ENCODE results near the gene ZDHHC9. TPM values are rescaled to one million over a fixed set of nuclear protein-coding genes. Genes with fewer than 3 reads are reported as not detected.

Gene ZDHHC9
- total RNA-seq, 4 donors from 2014 or later: 4.2 to 19.7 (median 13.1) TPM

GRCh38 chrX:129781680-129782495, 61.8 kb downstream of the ZDHHC9 start:
- H3K27me3 ChIP-seq: no peaks in the 10 kb centered on the region
- H3K27ac ChIP-seq (replicated peaks in 1 of 4): no peak overlapping the region
- no peak for TF ChIP-seq CTCF (IDR thresholded peaks at IDR 0.05)
- no peak for TF ChIP-seq POLR2AphosphoS5 (IDR thresholded peaks at IDR 0.05)
- no peak for TF ChIP-seq EP300 (IDR thresholded peaks at IDR 0.05)
- TF ChIP-seq POLR2A (IDR thresholded peaks at IDR 0.05; ENCODE audit: low read depth): no peak
- DNase-seq (ENCODE audit: extremely low spot score): no peak
- intact Hi-C loops (cut with DNase I): no loop called here
- 71% methylated on average over 8 of the region's 10 CpGs for WGBS
- no peaks in the 10 kb centered on the region for H3K36me3 ChIP-seq
- no peak overlapping the region for H3K4me3 ChIP-seq
- H3K9me3 ChIP-seq: no peaks in the 10 kb centered on the region
- no peaks in the 10 kb centered on the region for H3K4me1 ChIP-seq

- no peak for TF ChIP-seq POLR2AphosphoS5 (IDR thresholded peaks at IDR 0.05)
- TF ChIP-seq POLR2A (IDR thresholded peaks at IDR 0.05; ENCODE audit: low read depth): no peak
- no peak for TF ChIP-seq CTCF (IDR thresholded peaks at IDR 0.05)
- no peak for TF ChIP-seq EP300 (IDR thresholded peaks at IDR 0.05)
- intact Hi-C loops (cut with DNase I): no loop called here
- no peak overlapping the region for H3K27ac ChIP-seq (replicated peaks in 1 of 4)
- 49% methylated on average over 6 of the region's 8 CpGs for WGBS
- peak overlapping the region in 2 of 4 donors; percentile 18 to 37 for H3K4me3 ChIP-seq
- no peaks in the 10 kb centered on the region for H3K4me1 ChIP-seq
- no peak for DNase-seq (ENCODE audit: extremely low spot score)
- no peaks in the 10 kb centered on the region for H3K9me3 ChIP-seq
- no peaks in the 10 kb centered on the region for H3K36me3 ChIP-seq
- H3K27me3 ChIP-seq: no peaks in the 10 kb centered on the region
These were observed 62.5 kb downstream of the ZDHHC9 start for GRCh38 chrX:129781134-129781672.

GRCh38 chrX:129780441-129781105, 63.1 kb downstream of the ZDHHC9 start:
- Histone ChIP-seq H3K27ac (replicated peaks in 1 of 4) (no peak overlapping the region), H3K4me1 (no peaks in the 10 kb centered on the region), H3K9me3 (no peaks in the 10 kb centered on the region), H3K27me3 (no peaks in the 10 kb centered on the region), H3K4me3 (peak overlapping the region; percentile 12 to 37 (median 20)), H3K36me3 (no peaks in the 10 kb centered on the region)
- 78% methylated on average over 6 of the region's 6 CpGs for WGBS
- intact Hi-C loops (cut with DNase I): no loop called here
- no peak for DNase-seq (ENCODE audit: extremely low spot score)
- TF ChIP-seq CTCF (IDR thresholded peaks at IDR 0.05): no peak
- no peak for TF ChIP-seq EP300 (IDR thresholded peaks at IDR 0.05)
- TF ChIP-seq POLR2AphosphoS5 (IDR thresholded peaks at IDR 0.05): no peak
- no peak for TF ChIP-seq POLR2A (IDR thresholded peaks at IDR 0.05; ENCODE audit: low read depth)

DNA sequence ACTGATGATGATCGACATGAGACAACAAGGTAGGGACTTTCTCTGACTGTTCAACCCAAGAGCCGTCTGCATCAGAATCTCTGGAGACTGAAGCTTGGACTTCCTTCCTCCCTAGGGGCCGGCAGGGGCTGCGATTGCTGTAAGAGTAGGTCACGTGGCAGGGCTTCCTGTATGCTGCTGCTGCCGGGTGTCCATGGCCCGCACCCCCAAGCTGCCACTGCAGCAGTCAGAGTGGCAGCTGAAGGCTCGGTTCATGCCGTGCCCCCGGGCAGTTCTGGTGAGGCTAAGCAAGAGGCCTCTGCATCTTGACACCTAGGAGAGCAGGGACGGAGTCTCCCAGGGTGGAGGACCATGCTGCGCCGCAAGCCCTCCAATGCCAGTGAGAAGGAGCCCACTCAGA, 63.9 kb downstream of the ZDHHC9 start, which contains the start of gene SASH3:
Gene SASH3, plus strand, starts transcription at position 203 of the 400 bp plus-strand sequence. Its CDS starts 149 bp downstream, at position 352.
- WGBS: 65% methylated on average over 8 of the region's 13 CpGs
- H3K9me3 ChIP-seq: no peaks in the 10 kb centered on the region
- no peak for DNase-seq (ENCODE audit: extremely low spot score)
- TF ChIP-seq CTCF (IDR thresholded peaks at IDR 0.05) (no peak), POLR2A (IDR thresholded peaks at IDR 0.05; ENCODE audit: low read depth) (no peak), EP300 (IDR thresholded peaks at IDR 0.05) (no peak), POLR2AphosphoS5 (IDR thresholded peaks at IDR 0.05) (no peak)
- no peaks in the 10 kb centered on the region for H3K27me3 ChIP-seq
- H3K4me3 ChIP-seq: peak within 1 kb of the TSS; percentile 12 to 37 (median 20)
- H3K27ac ChIP-seq (replicated peaks in 1 of 4): no peak within 1 kb of the TSS
- H3K4me1 ChIP-seq: no peaks in the 10 kb centered on the region
- H3K36me3 ChIP-seq: no peaks in the 10 kb centered on the region
- intact Hi-C loops (cut with DNase I): no loop called here

All from esophagus muscularis mucosa (tissue), 4 donors.